C4-2B (cell line): ENCODE measurements around the gene MRPL1.

Source experiments
- ZFX ChIP-seq: fragments of 450-650 bp; IDR thresholded peaks from 2 replicates; pipeline ENCODE4 v1.6.1; 2017
- TF ChIP-seq, protein P1 (sequence below): fragments of 450-650 bp; conservative IDR thresholded peaks from 2 replicates; pipeline ENCODE4 v1.5.1; 2017; ENCODE audit warnings: mild to moderate bottlenecking

GRCh38 chr4:77845400-77845799, 17.2 kb upstream of the MRPL1 start:
- TF ChIP-seq, protein P1, sequence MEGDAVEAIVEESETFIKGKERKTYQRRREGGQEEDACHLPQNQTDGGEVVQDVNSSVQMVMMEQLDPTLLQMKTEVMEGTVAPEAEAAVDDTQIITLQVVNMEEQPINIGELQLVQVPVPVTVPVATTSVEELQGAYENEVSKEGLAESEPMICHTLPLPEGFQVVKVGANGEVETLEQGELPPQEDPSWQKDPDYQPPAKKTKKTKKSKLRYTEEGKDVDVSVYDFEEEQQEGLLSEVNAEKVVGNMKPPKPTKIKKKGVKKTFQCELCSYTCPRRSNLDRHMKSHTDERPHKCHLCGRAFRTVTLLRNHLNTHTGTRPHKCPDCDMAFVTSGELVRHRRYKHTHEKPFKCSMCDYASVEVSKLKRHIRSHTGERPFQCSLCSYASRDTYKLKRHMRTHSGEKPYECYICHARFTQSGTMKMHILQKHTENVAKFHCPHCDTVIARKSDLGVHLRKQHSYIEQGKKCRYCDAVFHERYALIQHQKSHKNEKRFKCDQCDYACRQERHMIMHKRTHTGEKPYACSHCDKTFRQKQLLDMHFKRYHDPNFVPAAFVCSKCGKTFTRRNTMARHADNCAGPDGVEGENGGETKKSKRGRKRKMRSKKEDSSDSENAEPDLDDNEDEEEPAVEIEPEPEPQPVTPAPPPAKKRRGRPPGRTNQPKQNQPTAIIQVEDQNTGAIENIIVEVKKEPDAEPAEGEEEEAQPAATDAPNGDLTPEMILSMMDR, result no peak
- no peak for TF ChIP-seq ZFX
